BJ (cell line): ENCODE results near the gene SPATA2. TPM values are rescaled to one million over a fixed set of nuclear protein-coding genes. Genes with fewer than 3 reads are reported as not detected.

Experiments
- CTCF ChIA-PET: fragments of 350-600 bp; formaldehyde crosslinking; extraction: SDS; loops from one replicate; lab custom pipeline; 2021; ENCODE audit warnings: antibody characterized with exemption, inconsistent platforms; lab: Yijun Ruan, JAX
- POLR2A ChIA-PET: fragments of 300-600 bp; sonication (Branson Sonifier 250); formaldehyde crosslinking; extraction: SDS; loops from one replicate; lab custom pipeline; 2021; ENCODE audit warnings: antibody characterized with exemption; lab: Charles Lee
- DNase-seq: peaks from one replicate; pipeline ENCODE4 v3.0.0-alpha.2; 2011; ENCODE audit warnings: low read depth
- H3K27me3 ChIP-seq: 2 replicates; pipeline ENCODE4 v1.6.0; 2011; ENCODE audit warnings: low read length; ENCODE audit not compliant: control insufficient read depth, insufficient read depth
- H3K36me3 ChIP-seq: 2 replicates; pipeline ENCODE4 v1.5.1; 2011; ENCODE audit warnings: low read length; ENCODE audit not compliant: control insufficient read depth, insufficient read depth
- H3K4me3 ChIP-seq: 2 replicates; pipeline ENCODE4 v1.5.1; 2011; ENCODE audit warnings: low read depth, mild to moderate bottlenecking, control low read depth, low read length
- CTCF ChIP-seq: IDR thresholded peaks from 2 replicates; pipeline ENCODE4 v1.5.1; 2011; ENCODE audit warnings: low read depth, mild to moderate bottlenecking, control low read depth, inconsistent platforms, low read length, moderate library complexity; ENCODE audit not compliant: insufficient read depth
- polyA plus RNA-seq: library from polyadenylated mRNA; depleted of rRNA; stranded (reverse); fragments of >200 nt; gene quantifications from 2 replicates; pipeline ENCODE4 v1.2.3, GENCODE V29; 2011

The SPATA2 gene
- polyA plus RNA-seq, 1 experiment: 5.7 TPM

- ChIA-PET POLR2A (no interaction called here), CTCF (interaction anchor here (1.5 kb wide), 1 partner anchor 18 kb away, joined by 4 read pairs; no protein-coding TSS in a partner anchor)
- DNase-seq: no peak
- Histone ChIP-seq H3K27me3 (no peaks in the 10 kb centered on the region), H3K36me3 (peaks cover 3% of the 10 kb centered on the region; the same call in 1 of the 2 replicates), H3K4me3 (no peak overlapping the region)
- no peak for TF ChIP-seq CTCF
These were observed 46.4 kb downstream of the SPATA2 start for GRCh38 chr20:49868964-49869363.

- no peaks in the 10 kb centered on the region for H3K27me3 ChIP-seq
- POLR2A ChIA-PET: no interaction called here
- peaks cover 3% of the 10 kb centered on the region; the same call in 1 of the 2 replicates for H3K36me3 ChIP-seq
- no peak overlapping the region for H3K4me3 ChIP-seq
- CTCF ChIA-PET: interaction anchor here (1.0 to 1.5 kb wide), 2 partner anchors 19 to 22 kb away, joined by 3 to 4 read pairs; no protein-coding TSS in a partner anchor
- no peak for TF ChIP-seq CTCF
- no peak for DNase-seq
These were observed 46.8 kb downstream of the SPATA2 start for GRCh38 chr20:49868538-49868937.

- no peak for TF ChIP-seq CTCF
- peaks cover 3% of the 10 kb centered on the region; the same call in 1 of the 2 replicates for H3K36me3 ChIP-seq
- ChIA-PET POLR2A (no interaction called here), CTCF (interaction anchor here (1.0 to 1.7 kb wide), 3 partner anchors 17 to 21 kb away, joined by 3 to 4 read pairs (median 3); no protein-coding TSS in a partner anchor)
- H3K4me3 ChIP-seq: no peak overlapping the region
- no peak for DNase-seq
- no peaks in the 10 kb centered on the region for H3K27me3 ChIP-seq
These were observed 47.7 kb downstream of the SPATA2 start for GRCh38 chr20:49867453-49868215.

GRCh38 chr20:49866051-49866450 lies 49.3 kb downstream of the SPATA2 start:
- H3K36me3 ChIP-seq: peaks cover 3% of the 10 kb centered on the region; the same call in 1 of the 2 replicates
- POLR2A ChIA-PET: no interaction called here
- H3K4me3 ChIP-seq: no peak overlapping the region
- TF ChIP-seq CTCF: no peak
- peak; percentile 84 for DNase-seq
- CTCF ChIA-PET: interaction anchor here (1.3 to 1.7 kb wide), 3 partner anchors 12 to 20 kb away, joined by 3 to 8 read pairs (median 6); no protein-coding TSS in a partner anchor
- H3K27me3 ChIP-seq: no peaks in the 10 kb centered on the region

GRCh38 chr20:49865559-49865958 lies 49.8 kb downstream of the SPATA2 start:
- TF ChIP-seq CTCF: no peak
- ChIA-PET CTCF (interaction anchor here (1.1 to 1.6 kb wide), 3 partner anchors 11 to 23 kb away, joined by 4 to 8 read pairs (median 6); no protein-coding TSS in a partner anchor), POLR2A (no interaction called here)
- H3K27me3 ChIP-seq: no peaks in the 10 kb centered on the region
- no peak for DNase-seq
- no peak overlapping the region for H3K4me3 ChIP-seq
- peaks cover 3% of the 10 kb centered on the region; the same call in 1 of the 2 replicates for H3K36me3 ChIP-seq
